ENCODE measurements around the gene DCXR.

- TF ChIP-seq ZNF580 (CRISPR knock-in tag; IDR thresholded peaks at IDR 0.05; ENCODE audit: borderline replicate concordance, low read depth) (no peak), MIER3 (CRISPR knock-in tag; IDR thresholded peaks at IDR 0.05; ENCODE audit: borderline replicate concordance) (no peak), TAF15 (IDR thresholded peaks at IDR 0.05; ENCODE audit: low read depth, low read length, poor library complexity, severe bottlenecking) (no peak), NFYC (CRISPR knock-in tag; IDR thresholded peaks at IDR 0.05) (no peak), TEAD2 (CRISPR knock-in tag; IDR thresholded peaks at IDR 0.05) (no peak), PAXIP1 (CRISPR knock-in tag; conservative IDR thresholded peaks at IDR 0.05) (no peak), HDAC2 (CRISPR knock-in tag; IDR thresholded peaks at IDR 0.05) (no peak), POLR2A (IDR thresholded peaks at IDR 0.05; ENCODE audit: insufficient read depth in 1 of 2, low read depth in 2 of 2, low read length in 2 of 2) (no peak), ZNF263 (CRISPR knock-in tag; IDR thresholded peaks at IDR 0.05) (no peak), JUN (CRISPR knock-in tag; IDR thresholded peaks at IDR 0.05) (no peak), KLF16 (CRISPR knock-in tag; IDR thresholded peaks at IDR 0.05) (no peak), CTCF (CRISPR knock-in tag; IDR thresholded peaks at IDR 0.05) (no peak), KLF9 (CRISPR knock-in tag; IDR thresholded peaks at IDR 0.05; ENCODE audit: low read depth) (no peak), PCBP2 (optimal IDR thresholded peaks at IDR 0.05; ENCODE audit: low read depth, low read length, poor library complexity, severe bottlenecking) (no peak)
These were observed 22.5 kb upstream of the DCXR start for GRCh38 chr17:82060001-82060380.
